HEK293 (cell line): ENCODE measurements around the gene CLTCL1.

Experiments used
- CTCF ChIP-seq: fragments of 450-650 bp; formaldehyde crosslinking; IDR thresholded peaks from 2 replicates; pipeline ENCODE4 v1.5.1; 2016; ENCODE audit warnings: missing biosample characterization, missing genetic modification characterization
- KLF16 ChIP-seq: fragments of 450-650 bp; formaldehyde crosslinking; IDR thresholded peaks from 2 replicates; pipeline ENCODE4 v1.5.1; 2017; ENCODE audit warnings: missing biosample characterization, missing genetic modification characterization
- REST ChIP-seq: fragments of 450-650 bp; formaldehyde crosslinking; IDR thresholded peaks from 2 replicates; pipeline ENCODE4 v1.5.1; 2016; ENCODE audit warnings: missing biosample characterization, missing genetic modification characterization
- SETDB1 ChIP-seq: IDR thresholded peaks from one replicate; pipeline ENCODE4 v1.6.1; 2017; ENCODE audit warnings: mild to moderate bottlenecking, low read length, moderate library complexity, mixed read lengths; ENCODE audit not compliant: insufficient read length
- TCF7L2 ChIP-seq: IDR thresholded peaks from 2 replicates; pipeline ENCODE4 v1.6.1; 2011; ENCODE audit warnings: low read depth, mild to moderate bottlenecking, inconsistent platforms, low read length, moderate library complexity, borderline replicate concordance
- ZBTB17 ChIP-seq: fragments of 450-650 bp; formaldehyde crosslinking; IDR thresholded peaks from 2 replicates; pipeline ENCODE4 v1.5.1; 2016; ENCODE audit warnings: missing biosample characterization, missing genetic modification characterization
- ZBTB21 ChIP-seq: fragments of 450-650 bp; formaldehyde crosslinking; IDR thresholded peaks from 2 replicates; pipeline ENCODE4 v1.5.1; 2017; ENCODE audit warnings: missing biosample characterization, missing genetic modification characterization
- ZNF112 ChIP-seq: fragments of 450-650 bp; formaldehyde crosslinking; IDR thresholded peaks from 2 replicates; pipeline ENCODE4 v1.5.0; 2017; ENCODE audit warnings: missing biosample characterization, missing genetic modification characterization
- ZNF133 ChIP-seq: fragments of 450-650 bp; formaldehyde crosslinking; IDR thresholded peaks from 2 replicates; pipeline ENCODE4 v1.5.1; 2016; ENCODE audit warnings: missing biosample characterization, missing genetic modification characterization
- ZNF169 ChIP-seq: fragments of 450-650 bp; formaldehyde crosslinking; IDR thresholded peaks from 2 replicates; pipeline ENCODE4 v1.5.1; 2016; ENCODE audit warnings: missing biosample characterization, missing genetic modification characterization
- ZNF221 ChIP-seq: fragments of 450-650 bp; formaldehyde crosslinking; IDR thresholded peaks from 2 replicates; pipeline ENCODE4 v1.5.1; 2017; ENCODE audit warnings: missing biosample characterization, missing genetic modification characterization, borderline replicate concordance
- ZNF48 ChIP-seq: fragments of 450-650 bp; formaldehyde crosslinking; IDR thresholded peaks from 2 replicates; pipeline ENCODE4 v1.5.1; 2016; ENCODE audit warnings: missing biosample characterization, missing genetic modification characterization
- ZNF660 ChIP-seq: fragments of 450-650 bp; IDR thresholded peaks from 2 replicates; pipeline ENCODE4 v1.5.1; 2018; ENCODE audit warnings: missing biosample characterization, mild to moderate bottlenecking, missing genetic modification characterization
- ZSCAN18 ChIP-seq: fragments of 450-650 bp; formaldehyde crosslinking; IDR thresholded peaks from 2 replicates; pipeline ENCODE4 v1.5.1; 2016; ENCODE audit warnings: missing biosample characterization, missing genetic modification characterization

GRCh38 chr22:19224557-19224956 lies 67.0 kb downstream of the CLTCL1 start:
- no peak for TF ChIP-seq CTCF (tag by site-specific recombination)
- no peak for TF ChIP-seq KLF16 (tag by site-specific recombination)
- TF ChIP-seq REST (tag by site-specific recombination) = no peak
- TF ChIP-seq ZNF112 = no peak
- TF ChIP-seq ZBTB21 = no peak
- TF ChIP-seq ZNF169 = no peak
- TF ChIP-seq TCF7L2 = no peak
- no peak for TF ChIP-seq ZSCAN18 (tag by site-specific recombination)
- no peak for TF ChIP-seq ZBTB17 (tag by site-specific recombination)
- TF ChIP-seq SETDB1 = no peak
- no peak for TF ChIP-seq ZNF133 (tag by site-specific recombination)
- TF ChIP-seq ZNF660 (tag by site-specific recombination) = no peak
- no peak for TF ChIP-seq ZNF221 (tag by site-specific recombination)
- no peak for TF ChIP-seq ZNF48 (tag by site-specific recombination)
